GM19467 (cell line): ENCODE results near the gene MCU.
"Not testable (repeated sequence)": the region's sequence is repeated elsewhere in the genome, so short reads cannot be mapped to it uniquely, and the experiment has no call there.

Source experiments
- ATAC-seq: cut with Tn5 transposase; IDR thresholded peaks from one replicate; pipeline ENCODE4 v1.9.1; 2021; ENCODE audit warnings: mild to moderate bottlenecking, moderate library complexity; ENCODE audit not compliant: unreplicated experiment

The MCU gene

DNA sequence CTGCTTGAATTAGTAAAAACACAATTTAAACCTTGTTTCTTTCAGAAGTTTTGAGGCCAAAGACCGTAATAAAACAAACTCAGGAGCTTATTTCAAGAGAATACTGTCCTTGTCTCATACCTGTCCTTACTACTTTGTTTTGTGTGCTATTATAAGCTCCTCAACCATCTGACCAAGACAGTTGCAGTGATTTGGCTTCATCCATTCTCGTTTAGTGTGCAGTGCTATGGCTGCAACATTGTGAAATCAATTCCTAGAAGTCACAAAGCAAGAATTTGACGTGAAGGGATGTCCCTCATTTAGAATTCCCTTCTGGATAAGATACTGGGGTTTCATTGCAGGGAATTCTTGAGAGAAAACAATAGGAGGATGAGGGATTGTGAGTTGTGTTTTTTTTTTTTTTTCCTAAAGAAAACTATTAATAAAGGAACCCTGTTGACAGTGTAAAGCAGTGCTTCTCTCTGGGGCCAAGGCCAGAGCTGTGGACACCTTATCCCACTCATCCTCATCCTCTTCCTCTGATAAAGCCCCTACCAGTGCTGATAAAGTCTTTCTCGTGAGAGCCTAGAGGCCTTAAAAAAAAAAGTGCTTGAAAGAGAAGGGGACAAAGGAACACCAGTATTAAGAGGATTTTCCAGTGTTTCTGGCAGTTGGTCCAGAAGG, 201.3 kb downstream of the MCU start, which contains the start of gene OIT3:
OIT3 (plus strand) TSS at position 604 of the 663 bp plus-strand sequence. CDS start 60 bp downstream, outside the sequence.
- ATAC-seq, result no peak

- no peak for ATAC-seq
Observed at GRCh38 chr10:72895236-72895850, 203.4 kb downstream of the MCU start.

DNA sequence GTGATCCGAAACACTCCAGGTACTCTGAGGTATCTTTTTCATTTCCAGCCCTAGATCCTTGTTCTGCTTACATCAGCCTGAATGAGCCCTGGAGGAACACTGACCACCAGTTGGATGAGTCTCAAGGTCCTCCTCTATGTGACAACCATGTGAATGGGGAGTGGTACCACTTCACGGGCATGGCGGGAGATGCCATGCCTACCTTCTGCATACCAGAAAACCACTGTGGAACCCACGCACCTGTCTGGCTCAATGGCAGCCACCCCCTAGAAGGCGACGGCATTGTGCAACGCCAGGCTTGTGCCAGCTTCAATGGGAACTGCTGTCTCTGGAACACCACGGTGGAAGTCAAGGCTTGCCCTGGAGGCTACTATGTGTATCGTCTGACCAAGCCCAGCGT, 206.7 kb downstream of the MCU start:
- ATAC-seq, result no peak

DNA sequence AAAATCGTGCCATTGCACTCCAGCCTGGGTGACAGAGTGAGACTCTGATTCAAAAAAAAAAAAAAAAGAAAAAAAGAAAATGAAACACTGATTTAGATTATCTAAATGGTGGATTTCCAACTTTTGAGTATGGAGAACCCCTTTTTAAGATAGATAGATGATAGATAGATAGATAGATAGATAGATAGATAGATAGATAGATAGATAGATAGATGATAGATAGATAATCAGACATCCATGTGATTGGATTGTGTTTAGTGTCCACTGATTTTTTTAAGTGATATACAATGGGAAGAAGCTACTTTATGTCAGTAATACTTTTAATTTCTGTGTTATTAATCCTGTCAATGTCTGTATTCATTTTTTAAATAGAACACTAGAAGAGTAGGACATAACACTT, 207.6 kb downstream of the MCU start:
- ATAC-seq, result no peak

DNA sequence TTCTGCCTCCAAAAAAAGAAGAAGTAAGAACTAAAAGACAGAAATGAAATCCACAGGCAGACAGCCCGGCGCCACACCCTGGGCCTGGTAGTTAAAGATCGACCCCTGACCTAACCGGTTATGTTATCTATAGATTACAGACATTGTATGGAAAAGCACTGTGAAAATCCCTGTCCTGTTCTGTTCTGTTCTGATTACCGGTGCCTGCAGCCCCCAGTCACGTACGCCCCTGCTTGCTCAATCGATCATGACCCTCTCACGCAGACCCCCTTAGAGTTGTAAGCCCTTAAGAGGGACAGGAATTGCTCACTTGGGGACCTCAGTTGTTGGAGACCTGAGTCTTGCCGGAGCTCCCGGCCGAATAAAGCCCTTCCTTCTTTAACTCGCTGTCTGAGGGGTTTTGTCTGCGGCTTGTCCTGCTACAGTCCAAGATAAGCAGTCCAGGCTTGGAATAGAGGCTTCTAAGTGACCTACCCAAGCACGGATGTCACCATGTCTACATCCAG, 212.1 kb downstream of the MCU start:
- ATAC-seq, result not testable (repeated sequence)

GRCh38 chr10:72904806-72905205, 212.9 kb downstream of the MCU start:
- no peak for ATAC-seq

DNA sequence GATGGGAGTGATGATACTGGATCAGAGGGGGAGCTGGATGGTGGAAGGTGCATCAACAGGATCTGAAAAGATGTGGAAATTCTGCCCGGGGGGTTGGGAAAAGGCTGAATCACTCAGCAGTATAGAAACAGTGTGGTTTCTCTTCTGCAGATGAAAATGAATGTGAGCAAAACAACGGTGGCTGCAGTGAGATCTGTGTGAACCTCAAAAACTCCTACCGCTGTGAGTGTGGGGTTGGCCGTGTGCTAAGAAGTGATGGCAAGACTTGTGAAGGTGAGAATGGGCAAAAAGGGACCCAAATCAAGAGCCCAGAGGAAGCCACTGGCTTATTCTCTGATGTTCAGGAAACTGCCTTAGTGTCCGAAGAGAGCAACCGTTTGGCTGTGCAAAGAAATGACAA, 214.5 kb downstream of the MCU start:
- ATAC-seq, result no peak

DNA sequence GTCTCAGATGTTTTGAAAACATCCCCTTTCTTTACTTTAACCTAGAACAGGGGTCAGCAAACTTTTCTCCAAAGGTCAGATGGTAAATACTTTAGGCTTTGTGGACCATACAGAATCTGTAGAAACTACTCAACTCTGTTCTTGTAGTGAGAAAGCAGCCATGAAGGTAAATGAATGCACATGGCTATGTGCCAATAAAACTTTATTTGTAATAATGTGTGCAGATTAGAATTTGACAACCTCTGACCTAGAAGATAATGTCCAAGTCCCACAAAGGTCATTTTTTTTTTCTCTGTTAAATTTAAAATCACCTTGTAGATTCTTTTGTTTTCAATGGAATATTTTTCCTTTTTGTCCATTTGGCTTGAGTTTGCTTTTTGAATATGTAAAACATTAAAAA, 218.8 kb downstream of the MCU start:
- no peak for ATAC-seq

DNA sequence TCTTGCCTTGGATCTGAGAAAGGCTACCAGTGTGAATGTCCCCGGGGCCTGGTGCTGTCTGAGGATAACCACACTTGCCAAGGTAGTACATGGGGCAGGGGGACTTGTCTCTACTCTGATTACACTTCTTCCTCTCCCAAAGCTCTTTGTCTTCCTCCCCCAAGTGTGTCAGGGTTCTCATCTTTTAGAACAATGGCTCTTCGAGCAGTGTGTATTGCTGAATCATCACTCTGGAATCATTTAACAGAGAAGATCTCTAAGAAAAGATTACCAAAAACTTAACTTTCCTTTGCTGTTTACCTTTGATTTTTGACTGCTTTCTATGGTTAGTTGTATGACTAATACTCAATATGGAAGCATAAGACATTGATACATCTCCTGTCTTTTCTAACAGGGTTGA, 219.8 kb downstream of the MCU start:
- no peak for ATAC-seq

DNA sequence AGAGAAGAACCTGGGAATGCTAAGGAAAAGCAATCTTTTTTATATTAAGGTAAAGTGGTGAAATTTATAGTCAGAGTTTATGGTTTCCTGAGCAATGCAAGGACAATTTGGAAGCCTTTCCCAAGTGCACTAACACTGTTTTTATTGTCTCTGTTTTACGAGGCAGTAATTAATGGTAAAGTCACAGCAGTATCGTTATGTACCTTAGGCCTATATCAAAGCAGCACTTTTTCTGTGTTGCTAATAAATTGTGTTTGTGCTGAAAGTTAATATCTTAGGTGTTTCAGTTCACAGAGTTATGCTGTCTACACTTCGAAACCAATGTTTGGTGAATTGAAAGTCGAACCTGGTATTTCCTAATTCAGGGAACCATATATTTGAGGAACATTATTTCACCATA, 220.8 kb downstream of the MCU start:
- ATAC-seq, result no peak

DNA sequence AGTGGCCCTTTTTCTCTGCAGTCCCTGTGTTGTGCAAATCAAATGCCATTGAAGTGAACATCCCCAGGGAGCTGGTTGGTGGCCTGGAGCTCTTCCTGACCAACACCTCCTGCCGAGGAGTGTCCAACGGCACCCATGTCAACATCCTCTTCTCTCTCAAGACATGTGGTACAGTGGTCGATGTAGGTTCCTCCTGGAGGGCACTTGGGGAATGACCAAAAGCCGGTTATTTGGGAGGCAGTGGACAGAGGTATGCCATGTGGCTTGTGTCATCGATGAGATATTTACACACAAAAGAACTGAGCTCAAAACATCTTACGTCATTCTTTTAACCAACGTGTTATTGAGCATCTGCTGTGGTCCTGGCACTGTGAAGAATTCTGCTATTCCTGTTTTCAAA, 221.3 kb downstream of the MCU start:
- no peak for ATAC-seq

DNA sequence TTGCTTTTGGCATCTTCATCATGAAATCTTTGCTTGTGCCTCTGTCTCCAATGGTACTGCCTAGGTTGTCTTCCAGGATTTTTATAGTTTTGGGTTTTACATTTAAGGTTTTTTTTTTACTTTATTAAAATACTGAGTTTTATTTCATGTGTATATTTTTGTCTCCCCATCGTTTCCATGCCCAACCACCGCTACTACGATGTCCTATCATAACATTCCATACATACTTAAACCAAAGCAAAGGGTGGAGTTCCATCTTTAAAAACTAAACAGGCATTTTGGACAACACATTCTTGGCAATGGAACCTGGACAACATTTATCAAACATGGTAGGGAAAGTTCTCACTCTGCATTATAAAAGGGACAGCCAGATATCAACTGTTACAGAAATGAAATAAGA, 225.3 kb downstream of the MCU start:
- ATAC-seq, result not testable (repeated sequence)

GRCh38 chr10:72917803-72918332, 225.9 kb downstream of the MCU start:
- not testable (repeated sequence) for ATAC-seq

- ATAC-seq, result no peak
Observed at GRCh38 chr10:72918352-72918751, 226.4 kb downstream of the MCU start.

DNA sequence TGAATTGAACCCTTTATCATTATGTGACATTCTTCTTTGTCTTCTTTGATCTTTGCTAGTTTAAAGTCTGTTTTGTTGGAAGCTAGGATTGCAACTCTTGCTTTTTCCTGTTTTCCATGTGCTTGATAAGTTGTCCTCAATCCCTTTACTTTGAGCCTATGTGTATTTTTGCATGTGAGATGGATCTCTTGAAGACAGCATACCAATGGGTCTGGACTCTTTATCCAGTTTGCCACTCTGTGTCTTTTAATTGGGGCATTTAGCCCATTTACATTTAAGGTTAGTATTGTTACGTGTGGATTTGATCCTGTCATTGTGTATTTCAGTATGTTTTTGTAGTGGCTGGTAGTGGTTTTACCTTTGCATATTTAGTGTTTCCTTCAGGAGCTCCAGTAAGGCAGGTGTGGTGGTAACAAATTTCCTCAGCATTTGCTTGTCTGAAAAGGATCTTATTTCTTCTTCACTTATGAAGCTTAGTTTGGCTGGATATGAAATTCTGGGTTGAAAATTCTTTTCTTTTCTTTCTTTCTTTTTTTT, 229.3 kb downstream of the MCU start:
- not testable (repeated sequence) for ATAC-seq

DNA sequence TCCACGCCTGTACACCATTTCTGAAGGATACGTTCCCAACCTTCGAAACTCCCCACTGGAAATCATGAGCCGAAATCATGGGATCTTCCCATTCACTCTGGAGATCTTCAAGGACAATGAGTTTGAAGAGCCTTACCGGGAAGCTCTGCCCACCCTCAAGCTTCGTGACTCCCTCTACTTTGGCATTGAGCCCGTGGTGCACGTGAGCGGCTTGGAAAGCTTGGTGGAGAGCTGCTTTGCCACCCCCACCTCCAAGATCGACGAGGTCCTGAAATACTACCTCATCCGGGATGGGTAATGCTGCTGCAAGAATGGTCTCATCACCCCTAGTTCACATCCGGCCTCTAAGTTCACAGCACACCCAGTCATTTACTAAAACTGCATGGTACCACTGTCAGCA, 232.4 kb downstream of the MCU start:
- ATAC-seq, result no peak

DNA sequence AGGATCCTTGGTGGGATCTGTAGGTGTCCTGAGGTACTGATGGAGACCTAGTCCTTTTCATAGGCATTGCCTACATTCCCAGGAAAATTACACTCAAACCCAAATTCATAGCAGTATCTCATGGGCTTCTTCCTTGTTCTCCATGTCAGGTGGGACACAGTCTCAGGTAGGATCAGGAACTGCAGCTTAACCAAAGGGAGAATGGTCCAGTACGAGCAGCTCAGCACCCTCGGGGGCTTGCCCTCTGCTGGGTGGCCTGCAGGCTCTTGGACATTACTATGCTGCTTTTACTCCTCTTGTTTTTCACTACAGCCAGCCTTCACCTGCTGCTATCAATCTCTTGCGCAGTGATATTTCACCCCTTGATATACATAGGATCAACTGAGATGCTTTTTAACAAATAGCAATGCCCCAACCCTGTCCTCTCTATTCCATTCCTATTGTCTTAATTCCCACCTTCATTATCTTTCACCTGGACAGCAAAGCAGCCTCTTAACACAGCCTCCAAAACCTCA, 234.1 kb downstream of the MCU start:
- no peak for ATAC-seq

DNA sequence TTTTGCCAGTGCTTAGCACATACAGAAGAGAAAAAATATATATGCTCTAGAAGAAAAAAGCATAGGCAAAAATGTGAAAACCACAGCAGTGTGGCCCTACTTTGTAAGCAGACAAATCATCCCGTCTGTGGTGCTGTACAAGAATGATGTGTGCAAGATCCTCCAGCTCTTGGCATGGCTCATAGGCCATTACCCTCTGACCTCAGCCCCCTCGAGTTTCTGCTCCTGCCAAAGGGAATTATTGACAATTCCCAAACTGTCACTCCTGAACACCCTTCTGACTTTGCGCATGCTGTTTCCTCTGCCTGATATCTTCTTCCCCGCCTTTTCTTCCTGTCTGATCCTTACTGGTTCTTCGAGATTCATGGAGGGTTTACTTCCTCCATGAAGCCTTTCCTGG, 235.5 kb downstream of the MCU start:
- ATAC-seq, result no peak

- no peak for ATAC-seq
Observed at GRCh38 chr10:72928798-72929197, 236.9 kb downstream of the MCU start.

DNA sequence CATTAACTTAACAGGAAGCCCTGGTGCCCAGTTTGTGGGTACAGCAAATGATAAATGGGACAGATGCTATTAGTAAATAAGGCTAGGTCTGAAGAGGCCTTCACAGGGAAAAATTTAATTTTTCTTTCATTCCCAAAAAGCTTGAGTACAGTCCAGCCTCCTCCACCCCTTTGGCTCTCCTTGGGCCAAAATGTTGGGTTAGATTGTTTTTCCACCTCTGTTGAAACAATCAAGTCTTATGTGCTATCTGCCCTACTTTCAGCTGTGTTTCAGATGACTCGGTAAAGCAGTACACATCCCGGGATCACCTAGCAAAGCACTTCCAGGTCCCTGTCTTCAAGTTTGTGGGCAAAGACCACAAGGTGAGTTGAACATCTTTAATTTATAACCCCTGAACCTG, 238.3 kb downstream of the MCU start:
- ATAC-seq, result no peak

DNA sequence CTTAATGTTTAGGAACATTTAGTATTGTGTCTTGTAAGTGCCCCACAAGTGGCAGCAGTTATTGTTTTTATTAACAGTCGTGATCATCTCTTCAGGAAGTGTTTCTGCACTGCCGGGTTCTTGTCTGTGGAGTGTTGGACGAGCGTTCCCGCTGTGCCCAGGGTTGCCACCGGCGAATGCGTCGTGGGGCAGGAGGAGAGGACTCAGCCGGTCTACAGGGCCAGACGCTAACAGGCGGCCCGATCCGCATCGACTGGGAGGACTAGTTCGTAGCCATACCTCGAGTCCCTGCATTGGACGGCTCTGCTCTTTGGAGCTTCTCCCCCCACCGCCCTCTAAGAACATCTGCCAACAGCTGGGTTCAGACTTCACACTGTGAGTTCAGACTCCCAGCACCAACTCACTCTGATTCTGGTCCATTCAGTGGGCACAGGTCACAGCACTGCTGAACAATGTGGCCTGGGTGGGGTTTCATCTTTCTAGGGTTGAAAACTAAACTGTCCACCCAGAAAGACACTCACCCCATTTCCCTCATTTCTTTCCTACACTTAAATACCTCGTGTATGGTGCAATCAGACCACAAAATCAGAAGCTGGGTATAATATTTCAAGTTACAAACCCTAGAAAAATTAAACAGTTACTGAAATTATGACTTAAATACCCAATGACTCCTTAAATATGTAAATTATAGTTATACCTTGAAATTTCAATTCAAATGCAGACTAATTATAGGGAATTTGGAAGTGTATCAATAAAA, 240.5 kb downstream of the MCU start:
- no peak for ATAC-seq
